WERI-Rb-1 (cell line): ENCODE results near the gene CIZ1.
A peak's percentile ranks its signal among the peaks of the same experiment; 100 is the strongest.

ENCODE experiments used
- DNase-seq: peaks from one replicate; pipeline ENCODE4 v3.0.0-alpha.2; 2020
- H3K27ac ChIP-seq: fragments of 250-450 bp; sonication (Bioruptor Pico); 2 replicates; pipeline ENCODE4 v1.5.1; 2020; ENCODE audit warnings: mild to moderate bottlenecking, moderate library complexity
- H3K27me3 ChIP-seq: fragments of 250-450 bp; sonication (Bioruptor Pico); 2 replicates; pipeline ENCODE4 v1.5.1; 2021; ENCODE audit warnings: mild to moderate bottlenecking, low read depth, moderate library complexity; ENCODE audit not compliant: insufficient read depth, severe bottlenecking
- H3K36me3 ChIP-seq: fragments of 250-450 bp; sonication (Bioruptor Pico); 2 replicates; pipeline ENCODE4 v1.5.1; 2020; ENCODE audit warnings: mild to moderate bottlenecking, moderate library complexity
- H3K4me3 ChIP-seq: 2 replicates; pipeline ENCODE4 v1.5.1; 2011; ENCODE audit warnings: low read depth, mild to moderate bottlenecking, control low read depth, low read length
- H3K9me3 ChIP-seq: fragments of 250-450 bp; sonication (Bioruptor Pico); 2 replicates; pipeline ENCODE4 v1.5.1; 2021; ENCODE audit warnings: mild to moderate bottlenecking, moderate library complexity; ENCODE audit not compliant: severe bottlenecking
- TF ChIP-seq, protein P1 (sequence below): IDR thresholded peaks from 2 replicates; pipeline ENCODE4 v1.5.1; 2011; ENCODE audit warnings: low read depth, mild to moderate bottlenecking, control low read depth, inconsistent platforms, low read length

Gene CIZ1

DNA sequence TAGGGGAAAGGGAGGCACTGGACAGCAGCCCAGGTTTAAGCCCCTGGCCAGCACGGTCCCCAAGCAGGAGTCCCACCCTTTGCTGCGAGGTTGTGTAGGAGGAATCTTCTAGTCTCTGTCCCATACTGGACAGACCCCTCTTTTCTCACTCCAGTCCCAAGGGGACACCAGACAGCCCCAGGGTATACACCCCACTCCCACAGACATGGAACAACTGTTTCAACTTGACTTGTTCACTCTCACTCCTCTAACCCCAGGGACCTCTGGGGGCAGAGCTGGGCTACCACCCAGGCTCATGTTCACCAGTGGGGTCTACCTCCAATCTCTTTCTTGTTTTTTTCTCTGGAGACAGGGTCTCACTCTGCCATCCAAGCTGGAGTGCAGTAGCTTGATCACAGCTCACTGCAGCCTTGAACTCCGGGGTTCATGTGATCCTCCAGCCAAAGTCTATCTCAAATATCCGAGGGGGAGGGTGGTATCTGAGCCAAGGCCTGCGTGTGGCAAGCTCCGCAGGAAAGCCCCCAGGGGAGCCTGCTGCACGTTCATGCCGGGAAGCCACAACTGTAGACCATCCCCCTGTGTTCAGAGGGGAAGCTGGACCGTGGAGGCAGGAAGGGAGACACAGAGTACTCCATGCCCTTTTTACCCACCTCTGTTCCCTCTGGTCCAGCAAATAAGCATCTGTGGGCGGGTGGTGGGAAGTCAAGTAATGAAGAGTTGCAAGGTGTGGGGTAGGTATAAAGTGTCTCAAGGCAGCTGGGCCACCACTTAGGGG lies 65.6 kb downstream of the CIZ1 start:
- no peak overlapping the region for H3K27ac ChIP-seq
- H3K9me3 ChIP-seq: peaks cover 7% of the 10 kb centered on the region
- H3K4me3 ChIP-seq: no peak overlapping the region
- TF ChIP-seq, protein P1, sequence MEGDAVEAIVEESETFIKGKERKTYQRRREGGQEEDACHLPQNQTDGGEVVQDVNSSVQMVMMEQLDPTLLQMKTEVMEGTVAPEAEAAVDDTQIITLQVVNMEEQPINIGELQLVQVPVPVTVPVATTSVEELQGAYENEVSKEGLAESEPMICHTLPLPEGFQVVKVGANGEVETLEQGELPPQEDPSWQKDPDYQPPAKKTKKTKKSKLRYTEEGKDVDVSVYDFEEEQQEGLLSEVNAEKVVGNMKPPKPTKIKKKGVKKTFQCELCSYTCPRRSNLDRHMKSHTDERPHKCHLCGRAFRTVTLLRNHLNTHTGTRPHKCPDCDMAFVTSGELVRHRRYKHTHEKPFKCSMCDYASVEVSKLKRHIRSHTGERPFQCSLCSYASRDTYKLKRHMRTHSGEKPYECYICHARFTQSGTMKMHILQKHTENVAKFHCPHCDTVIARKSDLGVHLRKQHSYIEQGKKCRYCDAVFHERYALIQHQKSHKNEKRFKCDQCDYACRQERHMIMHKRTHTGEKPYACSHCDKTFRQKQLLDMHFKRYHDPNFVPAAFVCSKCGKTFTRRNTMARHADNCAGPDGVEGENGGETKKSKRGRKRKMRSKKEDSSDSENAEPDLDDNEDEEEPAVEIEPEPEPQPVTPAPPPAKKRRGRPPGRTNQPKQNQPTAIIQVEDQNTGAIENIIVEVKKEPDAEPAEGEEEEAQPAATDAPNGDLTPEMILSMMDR: no peak
- H3K36me3 ChIP-seq: peaks cover 55% of the 10 kb centered on the region
- no peak for DNase-seq
- no peaks in the 10 kb centered on the region for H3K27me3 ChIP-seq

DNA sequence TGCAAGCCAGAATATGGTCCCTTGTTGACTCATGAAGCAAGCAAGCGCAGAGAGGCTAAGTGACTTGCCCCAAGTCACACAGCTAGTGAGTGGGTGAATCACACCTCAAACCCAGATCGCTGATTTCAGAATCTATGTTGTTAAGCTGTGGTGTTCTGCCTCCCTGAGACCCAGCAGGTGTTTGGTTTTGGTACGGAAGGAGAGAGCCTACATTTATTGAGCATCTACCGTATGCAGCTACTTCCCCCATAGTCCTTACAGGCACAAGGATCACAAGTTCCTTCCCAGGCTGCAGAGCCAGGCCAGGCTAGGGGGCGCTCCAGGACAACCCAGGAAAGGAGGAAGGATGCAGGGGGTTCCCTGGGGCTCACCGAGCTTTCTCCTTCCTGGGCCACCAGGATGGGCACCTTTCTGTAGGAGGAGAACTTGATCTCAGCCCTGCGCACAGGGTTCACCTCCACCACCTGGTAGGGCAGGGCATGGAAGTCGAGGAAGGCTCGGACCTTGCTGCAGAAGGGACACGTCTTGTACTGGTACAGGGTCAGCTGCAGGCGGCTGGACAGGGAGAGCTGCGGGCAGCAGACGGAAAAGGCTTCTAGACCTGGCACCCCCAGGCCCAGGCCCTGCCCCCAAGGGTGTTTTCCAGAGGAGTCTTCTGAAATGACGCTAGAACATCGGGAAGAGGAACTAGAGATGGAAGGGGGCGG lies 66.3 kb downstream of the CIZ1 start:
- peaks cover 57% of the 10 kb centered on the region for H3K36me3 ChIP-seq
- TF ChIP-seq, protein P1: peak; percentile 92
- no peaks in the 10 kb centered on the region for H3K27me3 ChIP-seq
- peak; percentile 92 for DNase-seq
- no peak overlapping the region for H3K27ac ChIP-seq
- peaks cover 7% of the 10 kb centered on the region for H3K9me3 ChIP-seq
- H3K4me3 ChIP-seq: no peak overlapping the region

DNA sequence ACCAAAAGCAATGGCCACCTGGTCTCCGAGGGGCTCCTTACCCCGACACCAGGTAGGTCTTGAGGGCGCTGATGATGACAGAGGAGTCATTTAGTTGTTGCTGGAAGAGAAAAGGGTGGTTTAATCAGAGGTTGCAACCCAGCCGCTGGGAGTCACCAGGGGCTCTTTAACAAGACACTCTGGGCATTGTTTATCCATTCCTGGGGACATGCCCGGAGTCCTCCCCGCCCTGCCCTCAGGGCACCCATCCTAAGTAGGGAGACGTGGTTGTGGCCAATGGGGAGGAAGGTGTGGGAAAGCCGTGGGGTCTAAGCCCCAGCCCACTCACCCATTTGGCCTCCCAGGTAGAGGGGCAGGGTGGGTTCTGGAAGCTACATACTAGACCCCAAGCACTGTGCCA lies 66.9 kb downstream of the CIZ1 start:
- Histone ChIP-seq H3K9me3 (peaks cover 5% of the 10 kb centered on the region), H3K27ac (no peak overlapping the region), H3K4me3 (no peak overlapping the region), H3K27me3 (no peaks in the 10 kb centered on the region), H3K36me3 (peaks cover 57% of the 10 kb centered on the region)
- no peak for DNase-seq
- TF ChIP-seq, protein P1: no peak

DNA sequence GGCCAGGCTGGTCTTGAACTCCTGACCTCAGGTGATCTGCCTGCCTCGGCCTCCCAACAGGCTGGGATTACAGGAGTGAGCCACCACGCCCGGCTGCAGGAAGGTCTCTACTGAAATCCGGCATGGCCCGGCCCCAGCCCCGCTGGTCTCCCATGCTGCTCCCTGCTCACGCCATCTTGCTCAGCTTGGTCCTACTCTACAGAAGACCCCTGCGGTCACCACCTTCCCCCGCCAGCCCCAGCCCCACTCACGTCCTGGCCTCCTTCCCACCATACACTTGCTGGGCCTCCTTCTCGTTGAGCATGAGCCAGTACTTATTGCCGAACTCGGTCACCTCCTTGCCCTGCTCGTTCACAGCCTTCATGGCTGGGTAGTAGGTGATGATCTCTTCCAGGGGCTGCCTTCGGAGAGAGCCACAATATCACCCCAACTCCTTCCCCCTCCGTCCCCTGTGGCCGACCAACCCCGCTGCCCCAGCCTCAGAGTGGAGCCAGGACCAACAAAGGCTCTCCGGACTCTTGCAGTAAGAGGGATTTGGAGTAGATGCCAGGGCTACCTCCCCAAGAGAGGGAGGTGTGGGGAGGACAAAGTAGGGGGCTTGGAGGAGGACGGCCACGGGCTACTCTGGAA lies 67.8 kb downstream of the CIZ1 start:
- no peak overlapping the region for H3K4me3 ChIP-seq
- no peak overlapping the region for H3K27ac ChIP-seq
- TF ChIP-seq, protein P1: no peak
- H3K27me3 ChIP-seq: no peaks in the 10 kb centered on the region
- H3K9me3 ChIP-seq: no peaks in the 10 kb centered on the region
- H3K36me3 ChIP-seq: peaks cover 57% of the 10 kb centered on the region
- no peak for DNase-seq

DNA sequence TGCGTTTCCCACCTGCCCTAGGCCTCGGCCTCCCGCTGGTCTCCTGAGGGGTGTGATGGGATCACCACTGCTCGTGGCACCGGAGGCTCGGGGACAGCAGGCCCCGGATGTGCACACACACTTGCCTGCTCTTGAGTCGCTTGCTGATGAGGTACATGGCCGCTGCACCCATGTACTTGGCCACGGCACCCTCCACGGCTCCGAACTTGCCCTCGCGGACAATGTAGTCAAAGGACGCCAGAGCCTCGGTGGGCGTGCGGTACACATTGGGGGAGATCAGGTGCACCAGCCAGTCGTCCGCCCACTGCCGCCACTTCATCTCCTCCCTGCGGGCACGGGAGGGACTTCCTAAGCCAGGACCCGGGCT lies 68.6 kb downstream of the CIZ1 start:
- Histone ChIP-seq H3K36me3 (peaks cover 57% of the 10 kb centered on the region), H3K4me3 (no peak overlapping the region), H3K27ac (no peak overlapping the region), H3K9me3 (no peaks in the 10 kb centered on the region), H3K27me3 (no peaks in the 10 kb centered on the region)
- DNase-seq: no peak
- TF ChIP-seq, protein P1: no peak
